ENCODE data around the gene C14orf39. TPM values are rescaled to one million over a fixed set of nuclear protein-coding genes. Genes with fewer than 3 reads are reported as not detected.
A peak's percentile ranks its signal among the peaks of the same experiment; 100 is the strongest.

The C14orf39 gene
- total and polyA plus RNA-seq, 2 experiments from 2014 or later = 0.28 to 3.4 TPM

- no peak within 1 kb of the TSS for H3K27ac Mint-ChIP-seq
- Histone ChIP-seq H3K9me2 (ENCODE audit: insufficient read depth) (no peaks in the 10 kb centered on the region), H2AFZ (peak within 1 kb of the TSS; percentile 75), H3K36me3 (ENCODE audit: insufficient read depth) (no peaks in the 10 kb centered on the region), H3K4me2 (peak within 1 kb of the TSS; percentile 91), H3K4me1 (ENCODE audit: insufficient read depth) (peaks cover 78% of the 10 kb centered on the region), H4K20me1 (replicated peaks; ENCODE audit: insufficient read depth) (0 out of 2 replicates have a peak, but pooled peaks cover 11% of the 10 kb centered on the region), H3K27ac (ENCODE audit: low read depth) (no peak within 1 kb of the TSS), H3K27me3 (ENCODE audit: insufficient read depth) (peaks cover 100% of the 10 kb centered on the region), H3K4me3 (peak within 1 kb of the TSS; percentile 54), H3F3A (replicated peaks; ENCODE audit: low read depth) (peaks cover 34% of the 10 kb centered on the region), H3K79me2 (replicated peaks; ENCODE audit: insufficient read depth) (no peaks in the 10 kb centered on the region)
- H3K9me3 Mint-ChIP-seq = no peaks in the 10 kb centered on the region; the same call in 2 of the 3 replicates
- DNase-seq (ENCODE audit: low spot score) = peak; percentile 92
- H3K4me3 Mint-ChIP-seq = peak within 1 kb of the TSS; percentile 76
- H3K27me3 Mint-ChIP-seq (ENCODE audit: insufficient read depth, low read depth, poor library complexity) = peaks cover 99% of the 10 kb centered on the region
- TF ChIP-seq REST (IDR thresholded peaks at IDR 0.05; ENCODE audit: unreplicated experiment) = peak; percentile 70
- peak; percentile 74 for TF ChIP-seq EZH2 (IDR thresholded peaks at IDR 0.05; ENCODE audit: low read depth, unreplicated experiment)
- TF ChIP-seq ZNF114 (CRISPR knock-in tag; IDR thresholded peaks at IDR 0.05) = no peak
- peaks cover 60% of the 10 kb centered on the region for H3K4me1 Mint-ChIP-seq
- H3K36me3 Mint-ChIP-seq (ENCODE audit: low read depth) = no peaks in the 10 kb centered on the region
- peak; percentile 57 for ATAC-seq
Observed at GRCh38 chr14:60508707-60509437, 23.0 kb upstream of the C14orf39 start, which contains the start of gene SIX6. TSS of gene SIX6 (plus strand) at chr14:60509146. CDS start at chr14:60509399, 253 bp downstream.

GRCh38 chr14:60508363-60508706, 22.5 kb upstream of the C14orf39 start:
- peak overlapping the region; percentile 54 for H3K4me3 ChIP-seq
- no peak overlapping the region for H3K27ac Mint-ChIP-seq
- peak overlapping the region; percentile 76 for H3K4me3 Mint-ChIP-seq
- H3K9me3 Mint-ChIP-seq = no peaks in the 10 kb centered on the region; the same call in 2 of the 3 replicates
- H4K20me1 ChIP-seq (replicated peaks; ENCODE audit: insufficient read depth) = 0 out of 2 replicates have a peak, but pooled peaks cover 11% of the 10 kb centered on the region
- H3K27me3 ChIP-seq (ENCODE audit: insufficient read depth) = peaks cover 100% of the 10 kb centered on the region
- no peak for TF ChIP-seq ZNF331 (CRISPR knock-in tag; IDR thresholded peaks at IDR 0.05; ENCODE audit: low read depth)
- TF ChIP-seq ETS1 (IDR thresholded peaks at IDR 0.05) = no peak
- TF ChIP-seq EZH2 (IDR thresholded peaks at IDR 0.05; ENCODE audit: low read depth, unreplicated experiment) = peak; percentile 47
- peak in 1 of 2 experiments; percentile 41; a peak in 1 of 4 replicates for TF ChIP-seq CTCF (conservative IDR thresholded peaks at IDR 0.05; ENCODE audit: low read depth in 2 of 2)
- peaks cover 34% of the 10 kb centered on the region for H3F3A ChIP-seq (replicated peaks; ENCODE audit: low read depth)
- ATAC-seq = no peak
- no peaks in the 10 kb centered on the region for H3K36me3 Mint-ChIP-seq (ENCODE audit: low read depth)
- H3K27ac ChIP-seq (ENCODE audit: low read depth) = no peak overlapping the region
- peak overlapping the region; percentile 91 for H3K4me2 ChIP-seq
- H3K4me1 ChIP-seq (ENCODE audit: insufficient read depth) = peaks cover 73% of the 10 kb centered on the region
- peaks cover 98% of the 10 kb centered on the region for H3K27me3 Mint-ChIP-seq (ENCODE audit: insufficient read depth, low read depth, poor library complexity)
- no peaks in the 10 kb centered on the region for H3K36me3 ChIP-seq (ENCODE audit: insufficient read depth)
- no peak for DNase-seq (ENCODE audit: low spot score)
- H3K4me1 Mint-ChIP-seq = peaks cover 58% of the 10 kb centered on the region
- no peaks in the 10 kb centered on the region for H3K9me2 ChIP-seq (ENCODE audit: insufficient read depth)
- no peaks in the 10 kb centered on the region for H3K79me2 ChIP-seq (replicated peaks; ENCODE audit: insufficient read depth)
- no peak overlapping the region for H2AFZ ChIP-seq

Measured in GM23338 (cell line).